Tibial nerve (tissue), 4 donors: Measurements from ENCODE around the gene ST6GALNAC6. TPM values are rescaled to one million over a fixed set of nuclear protein-coding genes. Genes with fewer than 3 reads are reported as not detected.

Experiments
- DNase-seq, 2 donors: peaks; one replicate each; pipeline ENCODE4 v3.0.0-alpha.2; 2019; ENCODE audit warnings: low spot score in 2 of 2
- H3K27ac ChIP-seq, 4 donors: fragments of 200-600 bp; sonication (generic) in 3 of 4; one replicate each; pipeline ENCODE4 v1.5.1; 2017 to 2019; ENCODE audit warnings: mild to moderate bottlenecking in 1 of 4
- H3K27me3 ChIP-seq, 2 donors: fragments of 200-600 bp; sonication (generic) in 1 of 2; one replicate each; pipeline versions ENCODE4 v1.5.1 to v1.6.0; 2017 to 2019
- H3K36me3 ChIP-seq, 3 donors: fragments of 200-600 bp; sonication (generic); one replicate each; pipeline ENCODE4 v1.5.1; 2018 to 2019
- H3K4me1 ChIP-seq, 4 donors: fragments of 200-600 bp; sonication (generic) in 3 of 4; one replicate each; pipeline ENCODE4 v1.5.1; 2017 to 2019
- H3K4me3 ChIP-seq, 4 donors: fragments of 200-600 bp; sonication (generic) in 3 of 4; one replicate each; pipeline ENCODE4 v1.5.1; 2017 to 2019; ENCODE audit warnings: mild to moderate bottlenecking in 1 of 4, moderate library complexity in 1 of 4
- H3K9me3 ChIP-seq, 4 donors: fragments of 200-600 bp; sonication (generic) in 3 of 4; one replicate each; pipeline ENCODE4 v1.5.1; 2017 to 2019
- CTCF ChIP-seq, 5 experiments: fragments of 200-600 bp in 3 of 5; fragments of 450-650 bp in 2 of 5; sonication (generic) in 3 of 5; IDR thresholded peaks; one replicate each; pipeline ENCODE4 v1.5.1; 2016 to 2019; ENCODE audit warnings: antibody characterized with exemption in 5 of 5, mild to moderate bottlenecking in 3 of 5, moderate library complexity in 2 of 5
- EP300 ChIP-seq, 2 donors: sonication (generic); formaldehyde crosslinking; IDR thresholded peaks; one replicate each; pipeline ENCODE4 v1.6.1; 2017; ENCODE audit warnings: antibody characterized with exemption in 2 of 2, mild to moderate bottlenecking in 1 of 2
- POLR2A ChIP-seq, 2 donors: fragments of 450-650 bp; IDR thresholded peaks; one replicate each; pipeline ENCODE4 v1.6.1; 2017; ENCODE audit warnings: antibody characterized with exemption in 2 of 2, mild to moderate bottlenecking in 2 of 2, moderate library complexity in 2 of 2
- WGBS, 2 donors: methylation state at CpG; one replicate each; pipeline ENCODE4 v1.1.5; 2018; 5-methylcytosine and 5-hydroxymethylcytosine counted together
- total RNA-seq, 4 donors: library from RNA; depleted of rRNA; stranded (reverse); fragments of >200 nt; gene quantifications; one replicate each; pipeline ENCODE4 v1.1.0, GENCODE V29; 2016

ST6GALNAC6 gene, protein sequence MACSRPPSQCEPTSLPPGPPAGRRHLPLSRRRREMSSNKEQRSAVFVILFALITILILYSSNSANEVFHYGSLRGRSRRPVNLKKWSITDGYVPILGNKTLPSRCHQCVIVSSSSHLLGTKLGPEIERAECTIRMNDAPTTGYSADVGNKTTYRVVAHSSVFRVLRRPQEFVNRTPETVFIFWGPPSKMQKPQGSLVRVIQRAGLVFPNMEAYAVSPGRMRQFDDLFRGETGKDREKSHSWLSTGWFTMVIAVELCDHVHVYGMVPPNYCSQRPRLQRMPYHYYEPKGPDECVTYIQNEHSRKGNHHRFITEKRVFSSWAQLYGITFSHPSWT
- total RNA-seq = 100 to 1,000 TPM; 108 to 193 (median 172) TPM

- Histone ChIP-seq H3K36me3 (peaks cover 3 to 20% (median 9%) of the 10 kb centered on the region in 3 donors), H3K27ac (peak within 1 kb of the TSS; percentile 84 to 97 (median 90)), H3K4me3 (peak within 1 kb of the TSS; percentile 76 to 97 (median 86)), H3K4me1 (peaks cover 0 to 76% (median 44%) of the 10 kb centered on the region in 4 donors), H3K9me3 (no peaks in the 10 kb centered on the region), H3K27me3 (no peaks in the 10 kb centered on the region)
- 0% methylated on average over 3 to 8 of the region's 89 CpGs for WGBS, 2 donors
- peak in 1 of 2 donors; percentile 61 for DNase-seq
- no peak for TF ChIP-seq EP300 (IDR thresholded peaks at IDR 0.05)
- peak in 1 of 5 experiments; percentile 40 for TF ChIP-seq CTCF (IDR thresholded peaks at IDR 0.05)
- peak; percentile 59 to 78 for TF ChIP-seq POLR2A (IDR thresholded peaks at IDR 0.05)
These were observed at the start of gene ST6GALNAC6 for GRCh38 chr9:127899128-127899943. ST6GALNAC6 (minus strand) TSS chr9:127899603; CDS start chr9:127897981, 1,622 bp downstream.

DNA sequence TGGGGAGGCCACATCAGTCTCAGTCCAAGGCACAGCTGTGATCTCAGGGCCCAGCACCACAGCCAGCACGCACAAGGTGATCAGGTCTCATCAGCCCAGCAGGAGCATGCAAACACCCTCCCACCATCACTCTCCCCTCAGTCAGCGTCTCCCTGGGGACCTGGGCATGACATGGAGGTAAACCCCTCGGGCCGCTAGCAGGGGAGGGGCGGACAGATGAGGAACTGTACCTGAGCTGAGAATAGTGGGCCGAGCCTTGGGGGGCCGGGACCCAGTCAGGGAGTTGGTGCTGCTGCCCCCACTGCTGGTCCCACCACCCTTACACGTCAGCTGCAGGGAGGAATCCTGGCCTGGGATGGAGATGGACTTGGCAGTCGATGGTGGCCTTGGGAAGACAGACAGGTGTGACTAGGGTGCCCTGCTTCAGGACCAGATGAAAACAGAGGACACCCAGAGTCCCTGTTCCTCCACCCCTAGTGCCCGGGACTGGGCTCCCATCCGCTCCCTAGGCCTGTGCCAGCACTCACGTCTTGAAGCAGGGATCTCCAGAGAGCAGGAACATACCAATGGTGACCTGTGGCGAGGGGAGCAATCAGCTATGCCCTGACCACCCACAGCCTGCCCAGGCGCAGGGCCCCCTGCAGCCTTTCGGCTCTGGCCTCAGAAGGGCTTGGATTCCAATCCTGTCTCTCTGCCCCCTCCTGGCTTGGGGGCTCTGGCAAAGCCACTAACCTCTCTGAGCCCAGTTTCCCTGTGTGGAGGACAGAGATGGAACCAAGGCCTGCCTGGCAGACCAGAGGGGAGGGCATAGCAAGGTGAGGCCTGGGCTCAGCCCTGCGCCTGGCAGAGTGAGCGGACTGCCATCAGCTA, 48.7 kb upstream of the ST6GALNAC6 start:
- no peaks in the 10 kb centered on the region for H3K27me3 ChIP-seq
- H3K4me3 ChIP-seq = peak overlapping the region in 2 of 4 donors; percentile 18 to 34
- peaks cover 0 to 34% (median 0%) of the 10 kb centered on the region in 3 donors for H3K36me3 ChIP-seq
- DNase-seq = no peak
- H3K4me1 ChIP-seq = peaks cover 0 to 98% (median 48%) of the 10 kb centered on the region in 4 donors
- whole genome bisulfite sequencing, 2 donors = 50 to 64% methylated on average over 13 to 17 of the region's 17 CpGs
- TF ChIP-seq POLR2A (IDR thresholded peaks at IDR 0.05) (no peak), CTCF (IDR thresholded peaks at IDR 0.05) (no peak), EP300 (IDR thresholded peaks at IDR 0.05) (no peak)
- H3K9me3 ChIP-seq = no peaks in the 10 kb centered on the region
- peak overlapping the region; percentile 54 to 99 (median 87) for H3K27ac ChIP-seq

GRCh38 chr9:127946728-127947127, 47.3 kb upstream of the ST6GALNAC6 start:
- DNase-seq = no peak
- 28 to 35% methylated on average over 3 of the region's 3 CpGs for WGBS, 2 donors
- no peaks in the 10 kb centered on the region for H3K27me3 ChIP-seq
- H3K4me3 ChIP-seq = no peak overlapping the region
- TF ChIP-seq EP300 (IDR thresholded peaks at IDR 0.05) = no peak
- TF ChIP-seq POLR2A (IDR thresholded peaks at IDR 0.05) = no peak
- H3K4me1 ChIP-seq = peaks cover 0 to 97% (median 40%) of the 10 kb centered on the region in 4 donors
- H3K9me3 ChIP-seq = no peaks in the 10 kb centered on the region
- peak overlapping the region; percentile 56 to 99 (median 78) for H3K27ac ChIP-seq
- peaks cover 0 to 46% (median 6%) of the 10 kb centered on the region in 3 donors for H3K36me3 ChIP-seq

GRCh38 chr9:127945942-127946341, 46.5 kb upstream of the ST6GALNAC6 start:
- no peak overlapping the region for H3K4me3 ChIP-seq
- DNase-seq = no peak
- peaks cover 0 to 46% (median 6%) of the 10 kb centered on the region in 3 donors for H3K36me3 ChIP-seq
- peak overlapping the region; percentile 56 to 99 (median 78) for H3K27ac ChIP-seq
- no peaks in the 10 kb centered on the region for H3K27me3 ChIP-seq
- no peak for TF ChIP-seq CTCF (IDR thresholded peaks at IDR 0.05)
- no peak for TF ChIP-seq POLR2A (IDR thresholded peaks at IDR 0.05)
- TF ChIP-seq EP300 (IDR thresholded peaks at IDR 0.05) = no peak
- peaks cover 0 to 97% (median 33%) of the 10 kb centered on the region in 4 donors for H3K4me1 ChIP-seq
- WGBS, 2 donors = 50 to 66% methylated on average over 8 to 9 of the region's 9 CpGs
- no peaks in the 10 kb centered on the region for H3K9me3 ChIP-seq

DNA sequence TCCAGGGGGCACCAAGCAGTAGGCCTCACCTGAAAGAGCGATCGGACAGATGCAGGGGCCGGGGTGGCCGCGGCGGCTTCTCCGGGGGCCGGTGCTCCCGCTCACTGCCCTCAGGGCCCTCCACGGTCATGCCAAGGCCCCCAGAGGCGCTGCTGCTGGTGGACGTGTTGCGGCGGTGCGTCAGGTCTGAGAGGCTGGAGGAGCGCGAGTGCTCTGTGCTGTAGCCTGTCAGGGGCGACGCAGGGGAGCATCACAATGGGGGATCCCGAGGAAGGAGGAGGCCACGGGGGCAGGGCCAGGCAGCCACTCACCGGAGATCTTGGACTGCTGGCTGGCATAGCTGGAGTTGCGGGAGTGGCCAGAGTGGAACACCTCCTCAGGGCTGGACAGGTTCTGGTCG, 45.9 kb upstream of the ST6GALNAC6 start:
- no peaks in the 10 kb centered on the region for H3K27me3 ChIP-seq
- TF ChIP-seq POLR2A (IDR thresholded peaks at IDR 0.05) (no peak), EP300 (IDR thresholded peaks at IDR 0.05) (no peak), CTCF (IDR thresholded peaks at IDR 0.05) (no peak)
- peaks cover 0 to 46% (median 6%) of the 10 kb centered on the region in 3 donors for H3K36me3 ChIP-seq
- H3K4me3 ChIP-seq = no peak overlapping the region
- peaks cover 0 to 94% (median 31%) of the 10 kb centered on the region in 4 donors for H3K4me1 ChIP-seq
- no peaks in the 10 kb centered on the region for H3K9me3 ChIP-seq
- DNase-seq = no peak
- WGBS, 2 donors = 80 to 100% methylated on average over 4 to 22 of the region's 24 CpGs
- H3K27ac ChIP-seq = peak overlapping the region; percentile 56 to 99 (median 78)
